Brain microvascular endothelial cell (primary cell): Measurements from ENCODE around the gene RNU2-63P.

Experiments
- DNase-seq: peaks from one replicate; pipeline ENCODE4 v3.0.0-alpha.2; 2020
- H3K27ac ChIP-seq: fragments of 250-450 bp; sonication (Bioruptor Pico); 2 replicates; pipeline ENCODE4 v1.5.1; 2020; ENCODE audit warnings: mild to moderate bottlenecking, moderate library complexity
- H3K27me3 ChIP-seq: fragments of 250-450 bp; sonication (Bioruptor Pico); replicated peaks from 2 replicates; pipeline ENCODE4 v1.5.1; 2020; ENCODE audit warnings: mild to moderate bottlenecking
- H3K36me3 ChIP-seq: fragments of 250-450 bp; sonication (Bioruptor Pico); replicated peaks from 2 replicates; pipeline ENCODE4 v1.5.1; 2020; ENCODE audit warnings: mild to moderate bottlenecking
- H3K4me3 ChIP-seq: 2 replicates; pipeline ENCODE4 v1.5.1; 2011; ENCODE audit warnings: low read depth, mild to moderate bottlenecking, control low read depth, low read length, moderate library complexity
- CTCF ChIP-seq: IDR thresholded peaks from 2 replicates; pipeline ENCODE4 v1.5.1; 2011; ENCODE audit warnings: low read depth, mild to moderate bottlenecking, moderate library complexity, low read length, control low read depth, inconsistent platforms; ENCODE audit errors: missing control alignments
- in situ Hi-C: cut with HindIII; loops from 2 replicates; pipeline ENCODE4 v1.10.0; 2017; ENCODE audit warnings: low sequenced_read_pairs, low pct_ligation_motif_present

The RNU2-63P gene

GRCh38 chr2:88057437-88057844 lies 41.1 kb upstream of the RNU2-63P start:
- no peak for TF ChIP-seq CTCF
- DNase-seq: no peak
- H3K27ac ChIP-seq: no peak overlapping the region

DNA sequence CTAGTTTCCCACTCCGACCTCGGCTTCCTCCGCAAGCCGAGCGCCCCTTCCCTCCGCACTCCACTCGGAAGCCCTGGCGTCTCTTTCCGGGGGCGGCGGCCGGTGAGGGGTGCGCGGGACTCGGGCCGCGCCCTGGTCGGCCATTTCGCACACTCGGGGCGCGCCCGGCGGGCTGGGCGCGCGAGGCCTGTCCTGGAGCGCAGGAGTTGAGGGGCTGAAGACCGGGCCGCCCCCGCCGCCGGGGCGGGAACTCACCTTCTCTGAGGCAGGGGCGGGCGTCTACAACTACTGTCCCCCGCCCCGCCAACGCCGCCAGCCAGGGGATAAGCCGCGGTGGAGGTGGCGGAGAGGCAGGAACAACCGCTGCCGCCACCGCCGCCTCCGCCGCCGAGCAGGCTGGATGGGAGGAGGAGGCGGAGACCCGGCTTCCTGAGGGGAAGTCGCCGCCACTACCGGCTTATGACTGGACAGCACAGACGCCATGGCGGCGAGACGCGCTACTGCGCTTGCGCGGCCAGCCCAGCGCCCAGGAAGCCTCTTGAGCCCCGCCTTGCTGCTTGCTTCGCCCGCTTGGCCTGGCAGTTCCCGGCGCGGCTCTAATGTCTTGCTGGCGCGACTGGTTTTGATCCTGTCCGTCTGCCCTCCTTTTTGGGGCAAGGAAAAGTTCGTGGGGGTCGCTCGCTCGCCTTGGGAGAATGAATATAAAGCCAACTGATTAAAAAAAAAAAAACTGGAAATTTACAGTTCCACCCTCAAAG lies 39.2 kb upstream of the RNU2-63P start, which contains the start of gene KRCC1:
Gene KRCC1 (minus strand): TSS at position 413 of the 758 bp plus-strand sequence. CDS start 27,220 bp downstream, outside the sequence.
- Histone ChIP-seq H3K27ac (peak within 1 kb of the TSS; percentile 92), H3K27me3 (no peaks in the 10 kb centered on the region), H3K36me3 (no peaks in the 10 kb centered on the region), H3K4me3 (peak within 1 kb of the TSS; percentile 91)
- in situ Hi-C loops: no loop called here
- peak; percentile 92 for DNase-seq
- peak; percentile 18 for TF ChIP-seq CTCF

More at GRCh38 chr2:88057437-88057844, 41.1 kb upstream of the RNU2-63P start:
- no peaks in the 10 kb centered on the region for H3K27me3 ChIP-seq
- no peaks in the 10 kb centered on the region for H3K36me3 ChIP-seq
- no peak overlapping the region for H3K4me3 ChIP-seq
- in situ Hi-C loops: no loop called here

- peak; percentile 1 for DNase-seq
- peak overlapping the region; percentile 91 for H3K4me3 ChIP-seq
- TF ChIP-seq CTCF: no peak
- no peaks in the 10 kb centered on the region for H3K36me3 ChIP-seq
- in situ Hi-C loops: no loop called here
- peak overlapping the region; percentile 92 for H3K27ac ChIP-seq
- no peaks in the 10 kb centered on the region for H3K27me3 ChIP-seq
Observed at GRCh38 chr2:88054782-88055370, 38.5 kb upstream of the RNU2-63P start.

DNA sequence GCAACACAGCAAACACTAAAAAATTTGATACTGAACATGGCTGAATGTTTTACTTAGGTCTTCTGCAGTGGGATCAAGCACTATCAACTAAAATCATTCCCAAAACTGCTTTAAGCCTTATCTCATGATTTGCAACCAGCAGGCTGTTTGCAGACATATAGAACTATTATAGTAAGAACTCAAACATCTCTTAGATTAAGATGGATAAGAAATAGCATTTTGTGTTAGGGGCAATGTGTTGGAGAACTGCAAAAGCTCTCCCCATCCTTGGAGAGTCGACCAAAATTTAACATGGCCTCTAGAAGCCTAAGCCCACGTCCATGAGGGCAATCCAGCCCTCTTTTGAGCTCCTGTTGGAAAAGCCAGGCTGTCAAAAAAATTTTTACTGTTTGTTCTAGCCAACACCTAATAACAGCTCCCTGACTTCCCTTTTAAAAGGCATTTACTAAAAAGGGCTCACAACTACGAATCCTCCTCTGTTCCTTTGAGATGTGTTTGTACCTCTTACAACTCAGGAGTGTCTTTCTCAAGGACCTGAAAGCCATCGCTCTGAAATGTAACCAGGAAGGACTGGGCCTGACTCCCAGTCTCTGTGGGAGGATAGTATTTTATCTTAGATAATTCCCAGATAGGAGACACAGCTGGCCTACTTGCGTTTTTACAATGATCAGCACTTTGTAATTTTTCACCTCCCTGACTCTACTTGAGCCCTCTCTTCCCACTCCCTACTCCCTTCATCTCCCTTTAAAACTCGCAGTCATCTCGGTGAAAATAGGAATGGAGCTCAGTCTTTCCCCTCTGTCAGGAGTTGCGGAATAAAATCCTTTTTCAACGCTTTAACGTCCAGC lies 37.8 kb upstream of the RNU2-63P start:
- in situ Hi-C loops: no loop called here
- peak overlapping the region; percentile 92 for H3K27ac ChIP-seq
- H3K4me3 ChIP-seq: peak overlapping the region; percentile 91
- no peaks in the 10 kb centered on the region for H3K27me3 ChIP-seq
- no peaks in the 10 kb centered on the region for H3K36me3 ChIP-seq
- peak; percentile 3 for DNase-seq
- no peak for TF ChIP-seq CTCF

- DNase-seq: no peak
- Histone ChIP-seq H3K4me3 (no peak overlapping the region), H3K27me3 (no peaks in the 10 kb centered on the region), H3K27ac (no peak overlapping the region), H3K36me3 (no peaks in the 10 kb centered on the region)
- in situ Hi-C loops: no loop called here
- no peak for TF ChIP-seq CTCF
Observed at GRCh38 chr2:88053296-88053695, 36.9 kb upstream of the RNU2-63P start.
